ENCODE measurements around the gene DEFB129.

- TF ChIP-seq, protein P1, sequence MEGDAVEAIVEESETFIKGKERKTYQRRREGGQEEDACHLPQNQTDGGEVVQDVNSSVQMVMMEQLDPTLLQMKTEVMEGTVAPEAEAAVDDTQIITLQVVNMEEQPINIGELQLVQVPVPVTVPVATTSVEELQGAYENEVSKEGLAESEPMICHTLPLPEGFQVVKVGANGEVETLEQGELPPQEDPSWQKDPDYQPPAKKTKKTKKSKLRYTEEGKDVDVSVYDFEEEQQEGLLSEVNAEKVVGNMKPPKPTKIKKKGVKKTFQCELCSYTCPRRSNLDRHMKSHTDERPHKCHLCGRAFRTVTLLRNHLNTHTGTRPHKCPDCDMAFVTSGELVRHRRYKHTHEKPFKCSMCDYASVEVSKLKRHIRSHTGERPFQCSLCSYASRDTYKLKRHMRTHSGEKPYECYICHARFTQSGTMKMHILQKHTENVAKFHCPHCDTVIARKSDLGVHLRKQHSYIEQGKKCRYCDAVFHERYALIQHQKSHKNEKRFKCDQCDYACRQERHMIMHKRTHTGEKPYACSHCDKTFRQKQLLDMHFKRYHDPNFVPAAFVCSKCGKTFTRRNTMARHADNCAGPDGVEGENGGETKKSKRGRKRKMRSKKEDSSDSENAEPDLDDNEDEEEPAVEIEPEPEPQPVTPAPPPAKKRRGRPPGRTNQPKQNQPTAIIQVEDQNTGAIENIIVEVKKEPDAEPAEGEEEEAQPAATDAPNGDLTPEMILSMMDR (IDR thresholded peaks at IDR 0.05): no peak
- no peak for TF ChIP-seq EP300 (IDR thresholded peaks at IDR 0.05)
- TF ChIP-seq POLR2AphosphoS5 (IDR thresholded peaks at IDR 0.05): no peak
These were observed 32.9 kb downstream of the DEFB129 start for GRCh38 chr20:259981-260380.
